ENCODE data around the gene CIAO1.
"Not testable (repeated sequence)": the region's sequence is repeated elsewhere in the genome, so short reads cannot be mapped to it uniquely, and the experiment has no call there.

CIAO1 gene

DNA sequence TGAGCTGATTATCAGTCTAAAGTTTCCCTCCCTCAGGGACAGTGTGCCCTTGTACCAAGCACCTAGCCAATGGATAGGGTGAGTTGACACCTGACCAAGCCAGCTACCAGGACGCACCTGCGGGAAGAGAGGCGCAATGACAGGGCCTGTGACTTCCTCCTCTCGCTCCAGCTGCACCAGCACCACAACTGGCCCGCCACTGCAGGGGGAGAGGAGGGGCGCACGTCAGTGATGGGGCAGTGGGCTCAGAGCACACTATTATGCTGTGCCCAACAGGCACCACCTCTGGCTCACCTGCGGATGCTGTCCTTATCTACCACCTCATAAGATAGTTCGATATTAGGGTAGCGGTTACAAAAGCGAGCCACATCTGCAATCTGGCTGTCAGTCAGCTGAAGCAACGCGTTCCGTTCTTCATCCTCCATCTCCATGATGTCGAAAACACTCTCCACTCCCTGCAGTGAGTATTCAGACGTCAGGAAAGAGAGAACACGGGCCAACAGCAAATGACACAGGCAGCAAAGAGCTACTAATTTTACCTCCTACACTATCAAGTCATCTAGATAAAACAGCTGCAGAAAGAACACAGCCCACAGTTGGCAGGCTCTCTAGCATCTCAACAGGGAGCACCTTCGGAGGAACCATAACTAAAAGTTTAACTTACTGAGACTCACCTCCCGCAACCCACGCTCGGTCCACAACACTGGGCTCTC, 10.9 kb downstream of the CIAO1 start:
- no peak for DNase-seq (ENCODE audit: low read depth in 2 of 2)

DNA sequence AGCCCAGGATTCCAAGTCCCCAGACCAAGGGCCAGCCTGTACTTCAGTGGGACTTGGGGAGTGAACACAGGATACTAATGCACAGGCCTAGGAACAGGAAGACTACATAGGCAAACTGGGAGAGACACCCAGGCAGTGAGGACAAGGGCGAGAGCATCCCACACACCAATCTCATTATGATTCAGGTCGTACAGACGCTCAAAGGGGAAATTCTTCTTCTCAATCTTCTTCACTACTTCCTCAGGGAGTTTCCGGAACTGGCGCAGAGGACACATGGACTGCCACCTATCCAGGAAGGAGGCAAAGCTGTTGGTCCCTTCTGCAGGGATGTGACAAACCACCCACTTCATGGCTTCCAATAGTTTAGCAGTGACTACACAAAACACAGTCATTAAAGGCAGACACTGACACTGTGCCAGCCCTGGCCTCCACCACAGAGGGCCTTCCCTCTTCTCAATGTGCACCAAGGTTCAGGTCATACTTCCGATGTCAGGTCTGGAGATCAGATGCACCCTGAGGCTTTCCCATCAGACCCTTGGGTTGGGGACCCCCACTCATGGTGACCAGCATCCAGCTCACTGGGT, 21.3 kb downstream of the CIAO1 start:
- no peak for DNase-seq (ENCODE audit: low read depth in 2 of 2)

DNA sequence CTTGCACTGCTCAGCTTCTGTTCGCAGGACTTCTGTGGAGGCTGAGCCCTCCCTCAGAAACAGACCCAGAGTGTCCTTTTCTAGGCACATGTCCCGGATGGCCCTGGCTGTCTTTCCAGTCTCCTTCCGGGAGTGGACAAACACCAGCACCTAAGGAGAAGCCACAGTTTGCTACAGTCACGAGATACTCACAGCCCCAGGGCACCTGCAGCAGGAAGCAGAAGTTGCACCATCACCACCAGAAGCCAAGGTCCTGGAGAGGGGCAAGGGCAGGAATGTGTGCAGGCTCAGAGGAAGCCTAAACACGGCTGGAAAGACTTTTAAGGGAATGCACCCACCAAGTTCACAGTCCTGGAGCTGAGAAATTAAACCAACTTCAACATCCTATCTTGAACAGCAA, 25.7 kb downstream of the CIAO1 start:
- no peak for DNase-seq (ENCODE audit: low read depth in 2 of 2)

DNA sequence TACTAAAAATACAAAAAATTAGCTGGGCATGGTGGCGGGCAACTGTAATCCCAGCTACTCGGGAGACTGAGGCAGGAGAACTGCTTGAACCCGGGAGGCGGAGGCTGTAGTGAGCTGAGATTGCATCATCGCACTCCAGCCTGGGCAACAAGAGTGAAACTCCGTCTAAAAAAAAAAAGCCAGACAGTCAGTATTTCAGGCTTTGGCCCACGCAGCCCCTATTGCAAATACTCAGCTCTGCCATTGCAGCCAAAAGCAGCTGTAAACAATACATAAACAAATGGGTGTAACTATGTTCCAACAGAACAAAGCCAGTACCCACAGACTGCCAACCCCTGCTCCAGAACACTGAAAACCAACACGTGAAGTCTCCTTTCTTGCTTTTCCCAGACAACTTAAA, 28.2 kb downstream of the CIAO1 start:
- DNase-seq (ENCODE audit: low read depth in 2 of 2), result not testable (repeated sequence)

DNA sequence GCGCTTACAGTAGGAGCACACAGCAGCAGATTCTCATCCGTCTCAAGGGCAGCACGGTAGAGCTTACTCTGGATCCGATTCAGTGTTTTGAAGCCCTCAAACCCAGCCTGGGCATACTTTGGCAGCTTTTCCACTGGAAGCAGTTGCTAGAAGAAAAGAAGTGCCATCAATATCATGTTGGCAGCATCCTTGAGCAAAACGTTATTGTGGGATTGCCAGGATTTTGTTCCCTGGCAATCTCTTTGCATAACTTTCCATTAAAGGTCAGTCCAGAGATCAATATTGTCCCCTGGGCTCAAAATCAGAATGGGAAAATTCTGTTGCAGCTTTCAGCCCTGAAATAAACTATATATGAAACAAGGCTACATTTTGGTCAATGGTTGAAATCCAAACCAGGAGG, 30.9 kb downstream of the CIAO1 start:
- no peak for DNase-seq (ENCODE audit: low read depth in 2 of 2)

DNA sequence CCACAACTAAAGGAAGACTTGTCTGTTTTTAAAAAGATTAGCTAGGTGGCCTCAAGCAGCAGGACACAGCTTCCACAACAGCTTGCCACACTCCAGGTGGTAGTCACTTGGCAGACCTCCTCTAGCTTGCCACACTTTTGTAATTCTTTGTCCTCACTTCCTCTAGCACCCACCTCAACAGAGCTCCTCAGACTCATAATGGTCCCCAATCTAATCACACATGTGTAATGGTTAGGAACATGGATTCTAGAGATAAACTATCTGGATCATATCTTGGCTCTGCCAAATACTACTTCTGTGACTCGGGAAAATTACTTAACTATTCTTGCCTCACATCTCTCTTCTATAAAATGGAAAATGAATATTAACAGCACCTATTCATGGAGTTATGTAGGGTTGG, 35.8 kb downstream of the CIAO1 start:
- DNase-seq (ENCODE audit: low read depth in 2 of 2), result no peak

DNA sequence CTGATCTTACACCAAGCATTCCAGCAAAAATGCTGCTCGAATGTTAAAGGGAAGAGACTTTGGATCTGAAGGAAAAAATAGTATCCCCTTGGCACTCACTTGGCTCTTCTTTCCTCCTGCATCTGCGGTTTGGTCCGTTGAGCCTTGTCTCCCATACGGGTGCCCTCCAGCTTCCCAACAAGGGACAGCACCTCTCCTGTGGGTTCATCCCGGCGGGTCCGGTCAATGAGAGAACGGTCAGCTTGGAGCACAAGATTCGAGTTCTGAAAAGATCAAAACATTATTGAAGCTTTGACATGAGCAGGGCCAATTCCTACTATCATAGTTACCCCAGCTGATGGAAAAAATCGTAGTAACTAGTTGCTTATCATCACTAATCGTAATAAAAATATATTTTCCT, 38.6 kb downstream of the CIAO1 start:
- no peak for DNase-seq (ENCODE audit: low read depth in 2 of 2)

DNA sequence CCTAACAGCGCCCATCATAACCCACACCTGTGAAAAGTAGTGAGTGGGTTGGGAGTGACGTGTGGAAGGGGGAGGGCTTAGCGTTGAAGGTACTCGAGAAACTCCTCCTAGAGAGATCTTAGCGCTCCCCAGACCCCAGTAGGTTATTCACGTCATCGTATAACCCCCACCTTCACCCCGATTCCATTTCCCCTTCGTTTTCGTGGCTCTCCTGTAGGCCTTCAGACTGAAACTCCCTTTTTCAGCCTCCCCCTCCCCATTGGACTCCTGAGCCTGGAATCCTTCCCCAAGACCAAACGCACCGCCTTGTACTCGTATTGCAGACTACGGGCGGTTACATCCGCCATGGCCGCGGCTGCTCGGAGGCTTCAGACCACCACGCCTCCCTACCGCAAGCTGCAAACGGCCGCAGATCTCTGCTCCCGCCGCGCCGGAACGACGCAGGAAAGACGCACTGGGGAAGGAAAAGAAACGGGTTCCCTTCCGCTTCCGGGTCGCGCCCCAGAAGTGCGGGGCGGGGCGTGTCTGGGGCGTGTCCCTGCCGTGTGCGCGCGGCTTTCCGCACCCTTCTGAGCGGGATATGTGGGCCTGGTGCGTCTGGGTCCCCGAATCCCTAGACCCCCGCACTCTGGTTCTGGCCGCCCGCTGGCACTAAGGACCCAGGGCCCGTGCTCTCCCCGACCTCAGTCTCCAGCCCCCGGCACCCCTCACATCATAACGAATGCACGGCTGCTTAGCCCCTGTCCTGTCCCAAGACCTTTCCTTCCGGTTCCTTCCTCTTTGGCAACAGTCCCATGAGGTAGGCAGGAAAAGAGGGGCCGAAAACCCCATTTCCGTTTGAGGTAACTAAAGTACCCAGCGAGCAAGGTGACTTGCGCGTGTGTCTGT, 39.3 kb downstream of the CIAO1 start, which contains the start of gene SNRNP200:
Gene SNRNP200 (minus strand): TSS at position 456 of the 888 bp plus-strand sequence. CDS start 109 bp downstream, at position 347.
- DNase-seq (ENCODE audit: low read depth in 2 of 2), result peak; percentile 64 to 85

DNA sequence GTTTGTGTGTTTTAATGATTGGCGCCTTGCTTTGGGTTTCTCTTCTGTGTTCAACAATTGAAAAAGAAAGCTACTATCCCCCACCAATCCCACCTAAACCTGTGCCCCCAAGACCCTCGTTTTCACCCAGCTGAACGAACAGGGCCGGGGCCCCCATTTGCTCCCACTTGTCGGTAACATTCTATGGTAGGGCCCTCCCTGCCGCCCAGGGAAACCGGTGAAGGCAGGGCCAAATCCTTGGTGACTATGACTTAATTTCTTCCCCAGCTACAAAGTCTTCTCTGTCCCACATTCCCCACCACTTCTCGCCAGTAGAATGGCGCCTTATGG, 39.9 kb downstream of the CIAO1 start:
- no peak for DNase-seq (ENCODE audit: low read depth in 2 of 2)

DNA sequence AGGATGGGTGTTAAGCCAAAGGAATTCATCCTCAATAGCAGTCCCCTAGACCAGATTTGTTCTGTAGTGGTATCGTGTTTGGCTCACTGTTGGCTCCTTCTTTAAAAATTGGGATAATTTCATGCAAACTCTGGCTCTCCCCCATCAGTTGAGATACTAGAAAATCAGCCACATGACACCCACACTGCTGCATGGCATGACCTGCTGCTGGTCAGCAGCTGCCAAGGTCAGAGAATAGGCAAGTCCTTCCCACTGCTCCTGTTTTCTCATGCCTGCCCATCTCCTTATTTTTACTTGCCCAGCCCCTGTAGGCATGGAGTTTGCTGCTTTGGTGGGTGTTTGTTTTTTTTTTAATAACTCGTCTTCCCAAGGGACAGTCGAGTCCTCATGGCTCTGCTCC, 40.3 kb downstream of the CIAO1 start:
- DNase-seq (ENCODE audit: low read depth in 2 of 2), result no peak

DNA sequence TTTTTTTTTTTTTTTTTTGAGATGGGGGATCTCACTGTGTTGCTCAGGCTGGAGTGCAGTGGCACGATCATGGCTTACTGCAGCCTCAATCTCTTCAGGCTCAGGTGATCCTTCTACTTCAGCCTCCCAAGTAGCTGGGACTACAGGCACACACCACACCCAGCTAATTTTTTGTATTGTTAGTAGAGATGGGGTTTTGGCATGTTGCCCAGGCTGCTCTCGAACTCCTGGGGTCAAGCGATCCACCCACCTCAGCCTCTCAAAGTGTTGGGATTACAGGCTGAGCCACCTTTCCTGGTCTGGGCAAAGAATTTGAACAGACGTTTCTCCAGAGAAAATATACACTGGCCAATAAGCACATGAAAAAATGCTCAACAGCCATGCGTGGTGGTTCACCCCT, 42.2 kb downstream of the CIAO1 start:
- no peak for DNase-seq (ENCODE audit: low read depth in 2 of 2)

DNA sequence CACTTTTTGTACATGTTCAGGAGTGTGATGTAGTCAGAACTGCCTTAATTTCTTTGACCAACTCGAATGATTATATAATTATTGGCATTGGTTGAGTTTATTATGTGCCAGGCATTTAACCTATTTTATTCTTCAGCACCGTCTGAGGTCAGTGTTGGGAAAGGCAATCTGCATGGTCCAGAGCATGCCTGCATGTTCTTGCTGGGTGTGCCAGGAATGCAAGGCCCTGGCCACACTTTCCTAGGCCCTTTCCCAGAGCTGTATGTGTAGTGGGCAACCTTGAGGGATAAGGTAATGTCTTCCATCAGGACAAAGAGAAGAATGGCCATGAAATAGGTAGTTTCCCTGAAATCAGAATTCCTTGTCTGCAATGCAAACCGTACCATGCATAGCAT, 49.0 kb downstream of the CIAO1 start:
- no peak for DNase-seq (ENCODE audit: low read depth in 2 of 2)

DNA sequence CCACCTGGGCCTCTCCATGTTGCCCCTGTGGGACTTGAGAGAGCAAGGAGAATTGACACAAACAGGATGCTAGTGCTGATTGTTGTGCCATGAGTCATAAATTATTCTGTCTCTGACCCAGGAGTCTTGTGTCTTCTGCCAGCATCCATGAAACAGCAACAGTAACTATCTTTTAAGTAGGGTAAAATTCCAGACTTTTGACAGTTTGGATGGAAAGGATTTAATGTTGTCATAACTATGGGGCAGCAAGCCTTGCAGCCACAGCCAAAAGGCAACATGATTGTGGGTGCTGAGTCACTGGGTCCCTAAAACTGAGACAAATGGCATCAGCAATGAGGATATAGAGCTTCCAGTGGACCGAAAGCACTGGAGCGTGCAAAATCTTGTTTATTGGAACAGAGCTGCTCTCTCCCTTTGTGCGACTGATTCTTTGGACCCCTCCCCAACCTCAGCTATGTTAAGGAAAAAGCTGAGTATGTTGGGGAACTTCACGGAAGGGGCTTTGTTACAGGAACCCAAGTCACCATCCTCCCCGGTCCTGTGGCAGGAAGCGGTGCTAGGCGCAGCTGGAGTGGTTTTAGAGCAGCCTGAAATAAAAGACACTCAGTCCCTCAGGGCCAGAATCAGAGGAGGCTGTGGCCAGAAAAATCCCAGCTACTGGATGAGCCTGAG, 49.5 kb downstream of the CIAO1 start:
- no peak for DNase-seq (ENCODE audit: low read depth in 2 of 2)

DNA sequence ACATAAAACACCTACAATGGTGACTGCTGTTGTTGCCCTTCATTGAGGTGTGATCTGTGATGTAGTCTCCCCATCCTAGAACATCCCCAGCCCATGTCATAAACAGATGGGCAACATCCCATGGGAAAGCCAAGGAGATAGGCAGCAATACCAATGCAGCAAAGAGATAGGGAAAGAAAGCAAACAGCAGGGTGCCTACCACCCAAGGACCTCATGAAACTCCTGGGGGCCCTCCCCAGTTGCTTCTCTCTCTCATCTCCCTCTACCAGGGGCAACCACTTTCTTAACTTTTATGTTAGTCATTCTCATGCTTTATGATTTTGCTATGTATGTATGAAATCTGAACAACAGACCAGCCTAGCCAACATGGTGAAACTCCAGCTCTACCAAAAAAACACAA, 51.0 kb downstream of the CIAO1 start:
- no peak for DNase-seq (ENCODE audit: low read depth in 2 of 2)

DNA sequence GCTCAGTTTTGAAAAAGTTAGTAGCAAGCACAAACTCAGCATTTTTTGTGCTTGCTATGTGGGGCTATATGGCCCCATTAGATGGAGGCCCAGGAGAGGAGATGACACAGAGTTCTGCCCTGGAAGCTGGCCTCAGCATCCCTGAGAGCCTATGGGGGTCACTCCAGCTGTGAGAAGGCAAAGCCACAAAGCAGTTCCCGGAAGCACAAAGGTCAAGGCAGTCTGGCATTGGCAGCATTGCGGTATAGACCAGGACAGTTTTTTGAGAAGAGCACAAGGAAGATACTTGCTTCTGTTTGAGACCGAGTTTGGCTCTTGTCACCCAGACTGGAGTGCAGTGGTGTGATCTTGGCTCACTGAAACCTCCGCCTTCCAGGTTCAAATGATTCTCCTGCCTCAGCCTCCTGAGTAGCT, 51.6 kb downstream of the CIAO1 start:
- DNase-seq (ENCODE audit: low read depth in 2 of 2), result no peak

DNA sequence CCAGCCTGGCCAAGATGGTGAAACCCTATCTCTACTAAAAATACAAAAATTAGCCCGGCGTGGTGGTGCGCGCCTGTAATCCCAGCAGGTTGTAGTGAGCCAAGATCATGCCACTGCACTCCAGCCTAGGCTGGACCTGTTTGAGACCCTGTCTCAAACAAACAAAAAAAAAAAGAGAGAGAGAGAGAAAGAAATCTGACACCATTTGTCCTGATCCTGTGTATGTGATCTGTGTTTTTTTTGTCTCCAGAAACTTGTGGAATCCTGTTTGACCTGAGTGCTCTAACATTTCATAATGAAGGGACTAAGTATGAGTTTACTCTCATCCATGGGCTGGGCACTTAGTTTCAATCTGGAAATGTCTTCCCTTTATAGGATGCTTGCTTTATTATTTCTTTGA, 52.7 kb downstream of the CIAO1 start:
- no peak for DNase-seq (ENCODE audit: low read depth in 2 of 2)

DNA sequence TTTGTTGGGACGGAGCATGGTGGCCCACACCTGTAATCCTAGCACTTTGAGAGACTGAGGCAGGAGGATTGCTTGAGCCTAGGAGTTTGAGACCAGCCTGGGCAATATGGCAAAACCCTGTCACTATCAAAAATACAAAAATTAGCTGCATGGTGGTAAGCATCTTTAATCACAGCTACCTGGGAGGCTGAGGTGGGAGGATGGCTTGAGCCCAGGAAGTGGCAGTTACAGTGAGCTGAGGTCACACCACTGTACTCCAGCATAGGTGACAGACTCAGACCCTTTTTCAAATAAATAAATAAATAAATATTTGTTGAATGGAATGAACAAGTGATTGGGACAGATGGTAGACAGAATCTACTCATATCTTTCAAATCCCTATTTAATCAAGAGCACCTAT, 53.4 kb downstream of the CIAO1 start:
- no peak for DNase-seq (ENCODE audit: low read depth in 2 of 2)

DNA sequence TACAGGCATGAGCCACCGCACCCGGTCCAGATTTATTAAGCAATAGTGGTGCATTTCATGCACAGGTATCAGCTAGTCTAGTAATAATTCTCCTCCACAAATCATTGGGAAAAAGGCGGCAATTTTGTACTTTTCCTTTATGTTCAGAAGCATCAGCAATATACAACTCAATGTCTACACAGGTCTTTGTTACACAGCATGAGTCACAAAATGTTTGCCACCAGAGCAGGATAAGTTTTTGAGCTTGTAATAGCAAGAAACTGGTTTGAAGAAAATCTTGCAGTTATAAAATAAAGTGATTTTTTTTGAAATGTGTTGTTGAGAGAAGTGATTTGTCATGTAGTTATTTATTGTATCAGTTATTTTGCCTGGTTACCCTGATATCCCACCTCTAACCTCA, 54.3 kb downstream of the CIAO1 start:
- no peak for DNase-seq (ENCODE audit: low read depth in 2 of 2)

DNA sequence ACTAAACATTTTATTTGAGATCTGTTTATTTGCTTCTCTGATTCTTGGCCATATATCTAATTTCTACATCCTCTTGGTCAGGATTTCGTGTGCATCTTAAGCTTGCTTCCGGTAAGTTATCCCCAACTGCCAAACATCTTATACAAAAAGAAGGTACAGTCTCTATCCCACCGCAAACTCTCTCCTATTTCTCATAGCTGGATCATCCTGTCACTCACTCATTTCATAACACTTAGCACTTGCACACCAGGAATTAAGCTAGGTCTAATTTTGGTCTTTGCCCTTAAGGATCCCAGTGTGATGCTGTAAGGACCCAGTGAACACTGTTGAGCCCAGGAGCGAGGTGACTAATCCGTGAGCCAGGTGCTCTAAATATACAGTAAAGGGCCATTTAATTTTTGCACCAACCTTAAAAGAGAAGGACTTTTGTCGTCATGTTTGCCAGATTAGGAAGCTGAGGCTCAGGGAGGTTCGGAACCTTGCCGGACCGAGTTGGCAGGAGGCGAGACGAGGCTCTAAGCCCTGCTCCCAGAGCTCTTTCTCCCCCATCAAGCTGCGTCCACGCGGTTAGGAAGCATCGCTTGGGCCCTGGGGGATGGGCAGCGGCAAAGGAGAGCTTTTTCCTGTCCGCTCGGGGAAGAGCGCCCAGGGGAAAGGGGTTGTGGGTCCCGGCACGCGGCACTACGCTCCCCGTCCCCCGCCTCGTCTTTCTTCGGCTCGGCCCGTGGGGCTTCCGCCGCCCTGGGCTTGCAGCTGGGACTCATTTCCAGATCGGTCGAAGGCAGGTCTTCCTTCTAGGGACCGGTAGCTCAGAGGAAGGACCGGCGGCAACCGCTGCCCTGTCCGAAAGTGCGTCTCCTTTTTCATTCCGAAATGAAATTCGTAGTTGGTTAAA, 55.0 kb downstream of the CIAO1 start:
- DNase-seq (ENCODE audit: low read depth in 2 of 2), result no peak
